ENCODE measurements around the gene TMC8. TPM values are rescaled to one million over a fixed set of nuclear protein-coding genes. Genes with fewer than 3 reads are reported as not detected.

The TMC8 gene
- total RNA-seq, 1 donor from 2014 or later = 234 TPM

GRCh38 chr17:78147315-78147998 lies 16.9 kb downstream of the TMC8 start:
- DNase-seq (ENCODE audit: low spot score) = no peak

GRCh38 chr17:78148286-78149016 lies 17.9 kb downstream of the TMC8 start:
- no peak overlapping the region for H3K4me3 Mint-ChIP-seq
- no peaks in the 10 kb centered on the region for H3K36me3 Mint-ChIP-seq (ENCODE audit: low read depth)
- no peaks in the 10 kb centered on the region for H3K27me3 Mint-ChIP-seq (ENCODE audit: insufficient read depth)
- intact Hi-C loops (cut with micrococcal nuclease) = no loop called here
- peak overlapping the region; percentile 40 for H3K27ac Mint-ChIP-seq
- H3K4me1 Mint-ChIP-seq (ENCODE audit: low read depth) = peaks cover 13% of the 10 kb centered on the region
- no peak for DNase-seq (ENCODE audit: low spot score)
- no peaks in the 10 kb centered on the region for H3K9me3 Mint-ChIP-seq

More at GRCh38 chr17:78147315-78147998, 16.9 kb downstream of the TMC8 start:
- peak overlapping the region; percentile 34 for H3K27ac Mint-ChIP-seq
- H3K36me3 Mint-ChIP-seq (ENCODE audit: low read depth) = no peaks in the 10 kb centered on the region
- H3K9me3 Mint-ChIP-seq = no peaks in the 10 kb centered on the region
- H3K27me3 Mint-ChIP-seq (ENCODE audit: insufficient read depth) = no peaks in the 10 kb centered on the region
- H3K4me3 Mint-ChIP-seq = no peak overlapping the region
- peaks cover 13% of the 10 kb centered on the region for H3K4me1 Mint-ChIP-seq (ENCODE audit: low read depth)
- intact Hi-C loops (cut with micrococcal nuclease) = no loop called here

GRCh38 chr17:78151514-78152008 lies 21.0 kb downstream of the TMC8 start:
- Mint-ChIP-seq H3K9me3 (no peaks in the 10 kb centered on the region), H3K4me1 (ENCODE audit: low read depth) (peaks cover 13% of the 10 kb centered on the region), H3K36me3 (ENCODE audit: low read depth) (no peaks in the 10 kb centered on the region), H3K27me3 (ENCODE audit: insufficient read depth) (no peaks in the 10 kb centered on the region), H3K4me3 (no peak overlapping the region), H3K27ac (no peak overlapping the region)
- no peak for DNase-seq (ENCODE audit: low spot score)
- intact Hi-C loops (cut with micrococcal nuclease) = no loop called here

GRCh38 chr17:78154903-78155811 lies 24.6 kb downstream of the TMC8 start:
- intact Hi-C loops (cut with micrococcal nuclease) = no loop called here
- Mint-ChIP-seq H3K27ac (no peak overlapping the region), H3K4me3 (no peak overlapping the region), H3K36me3 (ENCODE audit: low read depth) (no peaks in the 10 kb centered on the region), H3K27me3 (ENCODE audit: insufficient read depth) (no peaks in the 10 kb centered on the region), H3K4me1 (ENCODE audit: low read depth) (peaks cover 7% of the 10 kb centered on the region), H3K9me3 (no peaks in the 10 kb centered on the region)
- DNase-seq (ENCODE audit: low spot score) = no peak

GRCh38 chr17:78159575-78160158 lies 29.1 kb downstream of the TMC8 start:
- no peak for DNase-seq (ENCODE audit: low spot score)
- H3K9me3 Mint-ChIP-seq = no peaks in the 10 kb centered on the region
- peak overlapping the region; percentile 2 for H3K27ac Mint-ChIP-seq
- H3K4me3 Mint-ChIP-seq = no peak overlapping the region
- intact Hi-C loops (cut with micrococcal nuclease) = no loop called here
- H3K36me3 Mint-ChIP-seq (ENCODE audit: low read depth) = no peaks in the 10 kb centered on the region
- H3K4me1 Mint-ChIP-seq (ENCODE audit: low read depth) = peaks cover 7% of the 10 kb centered on the region
- no peaks in the 10 kb centered on the region for H3K27me3 Mint-ChIP-seq (ENCODE audit: insufficient read depth)

- intact Hi-C loops (cut with micrococcal nuclease) = no loop called here
Measured at GRCh38 chr17:78163881-78164747, 33.5 kb downstream of the TMC8 start.

GRCh38 chr17:78164748-78165607 lies 34.4 kb downstream of the TMC8 start:
- Mint-ChIP-seq H3K36me3 (ENCODE audit: low read depth) (no peaks in the 10 kb centered on the region), H3K4me3 (no peak overlapping the region), H3K9me3 (no peaks in the 10 kb centered on the region), H3K27me3 (ENCODE audit: insufficient read depth) (peaks cover 2% of the 10 kb centered on the region), H3K27ac (no peak overlapping the region), H3K4me1 (ENCODE audit: low read depth) (peaks cover 1% of the 10 kb centered on the region)
- intact Hi-C loops (cut with micrococcal nuclease) = no loop called here
- DNase-seq (ENCODE audit: low spot score) = no peak

More at GRCh38 chr17:78163881-78164747, 33.5 kb downstream of the TMC8 start:
- no peak overlapping the region for H3K4me3 Mint-ChIP-seq
- no peak for DNase-seq (ENCODE audit: low spot score)
- H3K9me3 Mint-ChIP-seq = no peaks in the 10 kb centered on the region
- H3K4me1 Mint-ChIP-seq (ENCODE audit: low read depth) = peaks cover 7% of the 10 kb centered on the region
- H3K27ac Mint-ChIP-seq = no peak overlapping the region
- peaks cover 2% of the 10 kb centered on the region for H3K27me3 Mint-ChIP-seq (ENCODE audit: insufficient read depth)
- H3K36me3 Mint-ChIP-seq (ENCODE audit: low read depth) = no peaks in the 10 kb centered on the region

- Mint-ChIP-seq H3K36me3 (ENCODE audit: low read depth) (no peaks in the 10 kb centered on the region), H3K4me3 (peak overlapping the region; percentile 19), H3K9me3 (no peaks in the 10 kb centered on the region), H3K27me3 (ENCODE audit: insufficient read depth) (peaks cover 2% of the 10 kb centered on the region), H3K27ac (no peak overlapping the region), H3K4me1 (ENCODE audit: low read depth) (peaks cover 9% of the 10 kb centered on the region)
- intact Hi-C loops (cut with micrococcal nuclease) = no loop called here
- no peak for DNase-seq (ENCODE audit: low spot score)
Measured at GRCh38 chr17:78166416-78166815, 35.8 kb downstream of the TMC8 start.

- Mint-ChIP-seq H3K4me1 (ENCODE audit: low read depth) (peaks cover 28% of the 10 kb centered on the region), H3K36me3 (ENCODE audit: low read depth) (peaks cover 14% of the 10 kb centered on the region), H3K27me3 (ENCODE audit: insufficient read depth) (peaks cover 2% of the 10 kb centered on the region), H3K4me3 (peak within 1 kb of the TSS; percentile 77), H3K9me3 (no peaks in the 10 kb centered on the region), H3K27ac (peak within 1 kb of the TSS; percentile 65)
- intact Hi-C loops (cut with micrococcal nuclease) = loop anchor here (1.0 to 2.0 kb wide), 4 partner anchors 19 to 56 kb away; partner anchors contain the start of genes AFMID, TK1 and TMC6
- DNase-seq (ENCODE audit: low spot score) = peak; percentile 88
Measured at GRCh38 chr17:78168242-78168902, 37.8 kb downstream of the TMC8 start, which contains the start of gene SYNGR2. Gene SYNGR2 (plus strand): TSS chr17:78168581. CDS start chr17:78168617, 36 bp downstream.

- intact Hi-C loops (cut with micrococcal nuclease) = loop anchor here (1.0 to 2.0 kb wide), 4 partner anchors 18 to 56 kb away; partner anchors contain the start of genes AFMID, TK1 and TMC6
- H3K9me3 Mint-ChIP-seq = no peaks in the 10 kb centered on the region
Measured at GRCh38 chr17:78168903-78169793, 38.6 kb downstream of the TMC8 start.

More at GRCh38 chr17:78168903-78169793, 38.6 kb downstream of the TMC8 start:
- peak overlapping the region; percentile 48 for H3K27ac Mint-ChIP-seq
- H3K27me3 Mint-ChIP-seq (ENCODE audit: insufficient read depth) = peaks cover 2% of the 10 kb centered on the region
- H3K36me3 Mint-ChIP-seq (ENCODE audit: low read depth) = peaks cover 19% of the 10 kb centered on the region
- peak; percentile 40 for DNase-seq (ENCODE audit: low spot score)
- peaks cover 36% of the 10 kb centered on the region for H3K4me1 Mint-ChIP-seq (ENCODE audit: low read depth)
- H3K4me3 Mint-ChIP-seq = peak overlapping the region; percentile 74
